ENCODE results near the gene GSE1. TPM values are rescaled to one million over a fixed set of nuclear protein-coding genes. Genes with fewer than 3 reads are reported as not detected.

GSE1 gene
- total RNA-seq, 2 donors from 2014 or later = 54.6 to 60.6 TPM

DNA sequence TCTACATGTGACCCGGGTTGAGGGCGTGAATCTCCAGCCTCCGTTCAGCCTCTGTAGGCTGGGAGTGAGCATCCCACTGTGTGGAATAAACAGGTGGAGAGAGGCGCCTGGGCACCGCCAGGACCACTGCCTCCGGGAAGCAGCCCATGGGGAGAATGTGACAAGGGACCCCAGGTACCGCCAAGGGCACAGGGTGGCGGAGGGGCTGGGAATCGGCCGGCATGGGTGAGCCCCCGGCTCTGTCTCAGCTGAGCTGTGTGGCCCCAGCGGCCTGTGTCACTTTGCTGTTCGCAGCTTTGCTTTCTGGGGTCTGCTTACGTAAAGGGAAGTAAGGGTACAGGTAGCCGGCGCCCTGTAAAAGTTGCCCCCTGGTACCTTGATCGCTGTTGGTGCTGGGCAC is 11.5 kb downstream of the GSE1 start:
- DNase-seq (no peak), ATAC-seq (no peak)
- intact Hi-C loops (cut with DNase I) = no loop called here

DNA sequence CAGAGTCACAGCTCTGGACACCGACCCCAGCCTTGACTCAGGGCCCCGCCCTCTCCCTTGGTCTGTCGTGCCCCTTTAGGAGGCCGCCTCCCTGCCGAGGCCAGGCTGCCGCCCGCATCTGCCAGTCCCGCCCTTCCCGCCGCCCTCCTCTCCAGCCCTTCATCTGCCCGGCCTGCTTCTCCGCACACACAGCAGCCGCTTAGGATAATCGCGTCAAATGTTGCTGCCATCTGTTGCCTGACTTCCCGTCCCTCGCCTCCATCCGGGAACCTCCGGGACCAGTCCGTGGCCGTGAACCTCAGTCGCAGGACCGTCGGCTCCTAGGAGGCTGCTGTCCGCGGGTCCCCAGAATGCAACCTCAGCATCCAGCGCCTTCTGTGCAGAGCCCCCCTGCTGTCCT is 11.9 kb downstream of the GSE1 start:
- DNase-seq = no peak
- intact Hi-C loops (cut with DNase I) = no loop called here
- ATAC-seq = no peak

DNA sequence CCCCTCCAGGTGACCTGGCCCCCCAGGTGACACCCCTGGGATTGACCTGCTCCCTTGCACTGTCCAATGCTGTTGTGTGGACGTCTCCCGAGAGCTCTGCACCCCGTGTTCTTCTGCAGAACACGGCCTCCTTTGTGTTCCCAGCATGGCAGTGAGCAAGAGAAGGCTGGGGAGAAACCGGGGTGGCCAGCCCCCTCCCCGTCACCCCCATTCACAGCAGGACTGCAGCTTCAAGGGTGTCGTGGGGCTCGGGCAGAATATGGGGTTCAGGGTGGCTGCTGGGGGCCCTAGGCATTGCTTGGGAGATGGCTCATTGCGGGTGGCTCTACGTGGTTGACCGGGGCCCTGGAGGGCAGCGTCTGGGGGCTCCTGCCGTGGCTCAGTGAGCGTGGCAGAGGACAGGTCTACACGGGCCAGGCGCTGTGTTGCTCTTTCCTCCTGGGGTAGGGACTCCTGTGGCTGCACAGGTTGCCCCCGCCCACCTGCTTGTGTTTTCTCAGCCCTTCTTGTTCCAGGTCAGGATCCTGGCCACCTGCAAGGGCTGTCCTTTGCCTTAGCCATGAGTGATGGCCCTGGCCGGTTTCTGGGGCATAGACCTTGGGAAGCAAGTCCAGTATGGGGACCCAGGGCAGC is 12.5 kb downstream of the GSE1 start:
- ATAC-seq = no peak
- intact Hi-C loops (cut with DNase I) = no loop called here
- DNase-seq = no peak

DNA sequence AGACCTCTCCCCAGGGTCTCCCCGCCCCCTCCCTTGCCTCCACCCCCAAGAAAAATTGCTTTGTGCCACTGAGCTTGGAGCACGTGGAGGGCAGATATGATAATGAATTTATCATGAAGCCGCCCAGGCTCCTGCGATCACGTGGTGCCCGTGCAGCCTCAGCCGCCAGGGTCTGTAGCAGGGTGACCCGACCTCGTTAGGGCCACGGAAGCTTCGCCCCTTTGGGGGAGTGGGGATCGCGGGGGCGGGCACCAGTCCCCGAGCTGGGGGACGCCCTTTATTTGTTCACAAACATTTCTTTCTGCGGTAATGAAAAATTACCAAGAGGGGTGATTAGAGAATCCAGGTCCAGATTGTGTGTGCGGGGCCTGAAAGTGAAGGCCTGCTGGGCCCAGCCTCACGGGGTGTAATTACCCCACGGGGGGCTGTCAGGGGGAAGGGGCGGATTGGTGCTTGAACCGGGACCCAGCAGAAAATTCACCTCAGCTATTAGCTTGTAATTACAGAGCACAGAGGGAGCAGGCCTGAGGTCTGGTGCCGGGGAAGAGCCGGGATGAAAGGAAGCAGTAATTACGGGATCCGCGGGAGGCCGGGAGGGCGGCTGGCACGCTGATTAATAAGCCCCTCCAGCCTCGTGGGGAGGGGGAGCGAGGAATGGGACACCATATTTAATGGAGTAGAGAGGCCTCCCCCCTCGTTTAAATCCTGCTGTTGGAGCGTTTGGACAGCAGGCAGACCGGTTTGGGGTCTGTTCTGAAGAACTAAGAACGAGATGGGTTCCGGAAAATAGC is 13.3 kb downstream of the GSE1 start:
- DNase-seq = no peak
- intact Hi-C loops (cut with DNase I) = no loop called here
- peak in 1 of 2 donors; percentile 19 for ATAC-seq

DNA sequence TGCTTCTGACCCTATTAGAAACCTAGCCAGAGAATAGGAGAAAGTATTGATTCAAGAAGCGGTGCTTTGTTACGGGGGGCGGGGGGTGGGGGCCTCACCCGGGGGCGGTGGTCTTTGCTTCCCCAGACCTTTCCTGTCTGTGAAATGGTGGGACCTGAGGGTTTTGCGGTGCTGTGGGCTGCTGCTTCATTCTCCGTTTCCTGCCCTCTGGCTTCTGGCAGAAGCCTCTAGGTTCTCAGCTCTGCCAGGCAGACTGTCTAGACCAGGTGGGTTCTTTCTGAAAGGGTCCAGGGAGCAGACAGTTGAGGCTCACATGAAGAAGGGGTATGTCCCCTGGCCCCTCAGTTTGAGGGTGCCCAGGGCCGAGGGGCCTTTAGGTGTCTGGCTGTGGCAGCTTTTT is 14.0 kb downstream of the GSE1 start:
- no peak for DNase-seq
- no peak for ATAC-seq

DNA sequence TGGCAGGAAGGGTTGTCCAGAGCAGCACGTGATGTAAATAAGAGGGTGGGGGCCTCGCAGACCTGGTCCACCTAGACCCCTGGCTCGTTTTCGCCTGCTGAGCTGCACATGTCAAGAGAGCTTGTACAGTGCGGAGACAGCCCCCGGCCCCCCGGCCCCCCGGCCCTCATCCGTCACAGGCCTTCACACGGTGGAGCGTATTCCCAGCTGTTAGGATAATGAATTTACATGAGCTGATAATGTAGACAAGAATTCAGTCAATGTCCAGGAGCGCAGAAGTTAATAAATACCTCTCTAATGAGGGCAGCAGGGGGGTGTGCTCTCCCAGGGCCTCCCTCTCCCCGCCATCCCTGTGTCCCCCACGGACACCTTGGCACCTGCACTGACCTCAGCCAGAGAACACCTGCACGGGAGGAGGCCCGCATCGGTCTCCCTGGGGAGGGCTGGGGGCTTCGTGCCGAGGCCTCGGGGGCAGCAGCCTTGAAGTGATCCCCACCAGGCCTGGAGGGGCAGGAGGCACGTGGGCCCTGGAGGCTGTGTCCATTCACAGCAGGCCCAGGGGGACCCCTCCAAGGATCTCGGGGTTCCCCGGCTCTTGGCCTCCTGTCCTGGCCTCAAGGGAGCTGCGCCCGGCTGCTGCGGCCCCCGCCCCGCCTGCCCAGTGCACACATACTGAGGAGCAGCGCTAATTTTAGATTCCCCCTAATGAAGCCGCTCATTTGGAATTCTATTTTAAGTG is 14.6 kb downstream of the GSE1 start:
- peak; percentile 60 to 79 for ATAC-seq
- intact Hi-C loops (cut with DNase I) = no loop called here

More for the DNA sequence above, 14.0 kb downstream of the GSE1 start:
- intact Hi-C loops (cut with DNase I) = no loop called here

DNA sequence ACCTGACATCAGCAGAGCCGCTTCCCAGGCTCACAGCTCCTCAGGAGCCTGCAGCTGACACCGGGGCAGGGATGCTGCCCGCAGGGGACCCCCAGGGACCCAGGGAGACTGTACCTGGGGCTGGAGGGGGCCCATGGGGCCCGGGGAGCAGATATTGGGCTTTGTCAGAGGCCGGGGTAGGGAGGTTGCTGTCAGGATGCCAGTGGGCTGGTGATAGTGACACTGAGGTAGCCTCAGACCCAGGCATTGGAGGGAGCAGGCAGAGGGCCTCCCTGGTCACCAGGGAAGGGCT is 15.1 kb downstream of the GSE1 start:
- DNase-seq (no peak), ATAC-seq (peak in 1 of 2 donors; percentile 2)
- intact Hi-C loops (cut with DNase I) = no loop called here

More for the DNA sequence above, 14.6 kb downstream of the GSE1 start:
- DNase-seq = no peak

DNA sequence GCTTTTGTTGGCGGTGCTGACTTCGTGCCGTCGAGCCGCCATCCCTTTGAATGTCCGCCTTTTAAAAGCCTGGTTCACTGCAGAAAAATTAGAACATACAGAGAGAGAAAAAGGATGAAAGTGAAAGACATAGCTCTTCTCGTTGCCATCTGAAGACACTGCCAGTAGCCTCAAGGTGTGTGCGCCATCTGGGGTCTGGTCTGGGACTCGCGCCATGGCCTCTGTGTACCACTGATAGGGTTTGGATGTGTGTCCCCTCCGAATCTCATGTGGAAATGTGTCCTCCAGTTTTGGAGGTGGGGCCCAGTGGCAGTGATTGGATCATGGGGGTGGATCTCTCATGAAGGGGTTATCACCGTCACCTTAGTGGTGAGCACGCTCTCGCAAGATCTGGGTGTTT is 15.5 kb downstream of the GSE1 start:
- DNase-seq (no peak), ATAC-seq (no peak)
- intact Hi-C loops (cut with DNase I) = no loop called here

DNA sequence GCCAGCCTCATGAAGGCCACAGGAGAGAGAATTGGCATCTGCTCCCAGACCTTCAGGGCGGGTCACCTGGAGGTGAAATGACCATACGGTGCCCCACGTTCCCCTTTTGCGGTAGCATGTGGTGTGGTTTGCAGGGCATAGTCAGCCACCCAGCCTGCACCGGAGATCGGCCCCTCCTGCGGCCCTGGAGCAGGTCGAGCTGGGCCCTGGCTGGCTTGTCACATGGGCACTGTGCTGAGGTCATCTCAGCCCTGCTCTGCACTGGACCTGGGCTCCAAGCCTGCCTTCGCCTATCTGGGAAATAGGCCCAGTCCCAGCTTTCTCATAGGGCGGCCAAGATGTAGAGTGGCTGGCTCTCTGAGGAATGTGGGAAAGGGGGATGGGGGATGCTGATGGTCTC is 16.2 kb downstream of the GSE1 start:
- DNase-seq (no peak), ATAC-seq (peak in 1 of 2 donors; percentile 45)
- intact Hi-C loops (cut with DNase I) = no loop called here

DNA sequence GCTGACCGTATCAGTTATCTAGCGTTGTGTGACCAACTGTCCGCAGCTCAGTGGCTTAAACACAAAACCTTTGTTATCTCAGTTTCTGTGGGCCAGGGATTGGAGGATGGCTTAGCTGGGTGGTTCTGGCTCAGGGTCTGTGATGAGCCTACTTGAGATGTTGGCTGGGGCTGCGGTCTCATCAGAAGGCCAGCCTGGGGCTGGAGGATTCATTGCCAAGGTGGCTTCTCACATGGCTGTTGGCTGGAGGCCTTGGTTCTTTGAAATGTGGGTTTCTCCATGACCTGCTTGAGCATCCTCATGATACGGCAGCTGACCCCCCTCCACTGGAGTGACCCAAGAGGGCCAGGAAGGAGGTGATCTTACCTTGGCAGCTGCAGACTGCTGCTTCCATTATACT is 16.7 kb downstream of the GSE1 start:
- intact Hi-C loops (cut with DNase I) = no loop called here
- ATAC-seq (no peak), DNase-seq (no peak)

DNA sequence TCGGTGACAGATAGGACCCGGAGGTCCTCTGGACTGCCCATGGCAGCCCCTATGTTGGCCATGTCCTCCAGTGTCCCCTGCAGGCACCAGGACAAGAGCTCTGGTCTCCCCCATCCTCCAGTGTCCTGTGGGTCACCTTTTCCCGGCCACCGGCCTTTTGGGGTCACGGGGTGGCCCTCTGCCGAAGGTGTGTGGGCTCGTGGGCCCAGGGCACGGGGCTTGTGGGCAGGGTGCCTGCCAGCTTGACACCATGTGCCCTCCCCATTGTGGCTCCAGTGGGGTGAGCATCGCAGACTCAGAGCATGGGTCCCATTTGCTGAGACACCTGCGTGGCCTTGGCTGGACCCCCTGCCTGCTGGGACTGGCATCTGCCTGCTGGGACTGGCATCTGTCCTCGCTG is 18.1 kb downstream of the GSE1 start:
- ATAC-seq (no peak), DNase-seq (no peak)
- intact Hi-C loops (cut with DNase I) = no loop called here

DNA sequence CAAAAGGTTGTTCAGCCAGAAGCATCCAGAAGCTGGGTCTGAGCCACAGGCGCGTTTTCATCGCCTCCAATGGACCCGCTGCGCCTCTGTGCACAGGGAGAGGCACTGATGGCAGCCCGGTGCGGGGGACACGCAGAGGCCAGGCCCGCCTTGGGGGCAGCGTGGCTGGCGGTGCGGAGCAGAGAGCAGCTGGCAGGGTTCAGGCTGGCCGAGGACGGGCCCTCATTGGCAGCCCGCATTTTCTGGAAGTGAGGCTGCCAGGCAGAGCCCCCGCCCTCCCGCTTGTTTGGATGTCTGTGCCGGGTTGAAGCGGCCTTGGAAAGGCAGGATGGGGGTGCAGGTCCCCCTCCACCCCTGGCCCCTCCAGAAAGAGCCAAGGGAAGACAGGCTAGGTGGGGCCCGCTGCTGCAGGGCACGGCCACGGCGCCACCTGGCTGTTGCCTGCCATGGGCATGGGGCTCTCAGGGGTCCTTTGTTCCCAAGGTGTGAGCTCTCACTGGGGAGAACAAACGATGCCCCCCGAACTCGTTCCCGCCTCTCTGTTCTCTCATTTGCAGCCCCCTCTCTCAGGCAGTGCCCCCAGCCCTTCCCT is 18.8 kb downstream of the GSE1 start:
- ATAC-seq (no peak), DNase-seq (no peak)
- intact Hi-C loops (cut with DNase I) = no loop called here

DNA sequence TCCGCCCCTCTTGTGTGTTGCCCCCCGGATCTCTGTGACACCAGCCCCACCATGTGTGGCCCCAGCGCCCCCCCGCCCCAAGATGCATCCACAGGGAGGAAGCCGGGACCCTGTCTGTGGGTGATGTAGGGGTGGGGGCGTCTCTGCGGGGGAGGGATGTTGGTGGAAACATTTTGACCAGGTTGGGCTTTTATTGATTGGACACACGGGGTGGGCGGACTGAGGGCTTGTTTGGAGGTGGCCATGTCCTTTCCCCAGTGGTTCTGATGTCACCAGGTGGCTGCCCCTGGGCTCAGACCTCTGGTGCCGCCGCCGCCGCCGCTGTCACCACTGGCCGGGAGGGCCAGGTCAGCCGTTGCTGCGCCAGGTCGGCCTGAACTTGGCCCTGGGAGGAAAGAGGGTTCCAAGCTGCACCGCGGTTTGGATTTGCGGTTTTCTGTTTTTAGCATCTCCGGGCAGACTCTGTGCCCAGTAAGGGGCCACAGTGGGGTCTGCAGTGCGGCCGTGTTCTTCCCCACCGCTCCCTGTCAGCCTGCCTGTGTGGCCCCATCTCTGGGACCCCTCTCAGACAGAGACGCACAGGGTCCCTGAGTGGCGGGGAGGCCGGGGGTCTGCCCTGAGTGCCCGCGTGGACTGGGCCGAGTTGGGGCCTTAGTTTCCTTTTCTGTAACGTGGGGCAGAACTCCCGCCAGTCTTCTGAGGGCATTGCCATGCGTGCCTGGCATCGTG is 19.8 kb downstream of the GSE1 start:
- intact Hi-C loops (cut with DNase I) = no loop called here
- no peak for DNase-seq
- ATAC-seq = no peak

DNA sequence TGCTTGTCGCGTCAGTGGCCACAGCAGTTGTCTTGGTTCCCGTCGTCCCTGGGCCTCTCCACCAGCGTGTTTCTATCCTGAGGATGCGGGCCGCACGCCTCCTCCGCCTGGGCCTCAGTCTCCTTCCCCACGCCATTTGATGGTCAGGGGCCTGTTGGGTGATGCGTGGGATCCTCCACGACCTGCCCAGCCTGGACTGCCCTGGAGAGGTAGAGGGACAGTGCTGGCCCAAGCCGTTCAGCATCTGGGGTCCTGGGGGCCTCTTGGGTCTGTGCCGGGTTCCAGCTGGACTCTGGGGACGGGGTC is 20.3 kb downstream of the GSE1 start:
- intact Hi-C loops (cut with DNase I) = no loop called here
- no peak for DNase-seq

DNA sequence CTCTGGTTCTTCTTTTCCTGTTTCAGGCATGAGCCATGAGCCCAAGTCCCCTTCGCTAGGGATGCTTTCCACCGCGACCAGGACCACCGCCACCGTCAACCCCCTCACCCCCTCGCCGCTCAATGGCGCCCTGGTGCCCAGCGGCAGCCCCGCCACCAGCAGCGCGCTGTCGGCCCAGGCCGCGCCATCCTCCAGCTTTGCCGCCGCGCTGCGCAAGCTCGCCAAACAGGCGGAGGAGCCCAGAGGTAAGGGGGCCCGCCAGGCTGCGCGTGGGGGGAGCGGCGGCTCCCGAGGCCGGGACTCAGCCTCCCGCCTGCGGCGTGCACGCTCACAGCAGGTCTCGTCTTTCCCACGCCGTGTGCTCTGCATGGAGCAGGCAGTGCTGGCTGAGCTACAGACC is 20.8 kb downstream of the GSE1 start:
- DNase-seq (no peak), ATAC-seq (no peak)

More for the DNA sequence above, 20.3 kb downstream of the GSE1 start:
- ATAC-seq = no peak

DNA sequence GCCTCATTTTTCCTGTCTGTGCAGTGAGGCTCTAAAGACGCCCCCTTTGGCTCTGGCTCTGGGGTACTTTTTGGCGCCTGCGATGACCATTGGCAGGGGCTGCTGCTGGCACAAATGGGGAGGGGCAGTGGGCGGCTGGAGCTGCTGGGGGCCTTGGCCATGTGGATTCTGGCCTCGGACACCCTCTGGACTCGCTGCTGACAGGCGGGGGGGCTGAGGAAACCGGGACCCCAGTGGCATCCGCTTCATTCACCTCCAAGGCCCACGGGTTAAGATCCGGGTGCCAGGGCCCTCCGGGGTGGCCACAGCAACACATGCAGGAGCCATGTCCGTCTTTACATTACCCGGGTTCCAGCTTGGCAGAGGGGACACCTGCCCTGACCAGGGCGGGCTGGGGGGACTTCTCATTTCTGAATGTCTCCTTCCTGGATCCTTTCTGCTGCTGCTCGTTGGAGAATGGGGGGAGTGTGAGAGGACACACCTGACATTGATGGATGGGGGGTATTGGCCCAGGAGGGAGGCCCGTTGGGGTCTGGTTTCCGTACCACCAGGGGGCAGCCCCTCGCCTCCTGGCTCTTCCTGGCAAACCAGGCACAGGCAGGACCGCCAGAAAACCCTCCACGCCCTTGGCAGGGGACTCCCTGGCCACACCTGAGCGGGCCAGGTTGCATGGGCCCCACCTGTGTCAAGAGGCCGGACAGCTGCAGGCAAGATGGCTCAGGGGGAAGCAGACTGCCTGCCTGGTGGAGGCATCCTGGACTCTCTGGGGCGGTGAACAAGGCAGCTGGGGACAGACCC is 21.8 kb downstream of the GSE1 start:
- intact Hi-C loops (cut with DNase I) = no loop called here
- ATAC-seq (no peak), DNase-seq (no peak)

More for the DNA sequence above, 20.8 kb downstream of the GSE1 start:
- intact Hi-C loops (cut with DNase I) = no loop called here

DNA sequence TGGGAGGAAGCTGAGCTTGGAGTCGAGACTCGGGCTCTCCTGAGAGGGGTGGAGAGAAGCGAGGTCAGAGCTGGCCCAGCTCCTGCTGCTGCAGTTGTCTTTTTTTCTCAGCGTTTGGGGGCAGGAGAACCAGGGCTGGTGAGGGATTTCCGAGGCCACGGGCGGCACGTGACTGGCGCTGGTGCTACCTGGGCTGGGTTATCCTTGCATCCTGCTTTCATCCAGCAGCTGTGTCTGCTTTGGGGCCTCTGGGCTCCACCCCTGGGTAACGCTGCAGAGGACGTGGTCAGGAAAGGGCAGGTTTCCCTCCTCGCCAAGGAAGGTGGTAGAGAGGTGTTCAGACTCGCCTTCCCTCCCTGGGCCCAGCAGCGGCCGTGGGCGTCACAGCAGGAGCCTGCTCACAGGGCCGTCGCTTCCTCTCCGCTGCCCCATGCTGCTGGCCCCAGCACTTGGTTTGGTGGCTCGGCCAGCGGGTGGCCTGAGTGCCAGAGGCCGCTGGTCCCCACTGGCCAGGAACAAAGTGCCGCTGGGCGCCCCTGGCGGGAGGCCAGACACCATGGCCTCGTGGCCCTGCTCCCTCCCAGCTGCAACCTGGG is 22.5 kb downstream of the GSE1 start:
- ATAC-seq (no peak), DNase-seq (no peak)

DNA sequence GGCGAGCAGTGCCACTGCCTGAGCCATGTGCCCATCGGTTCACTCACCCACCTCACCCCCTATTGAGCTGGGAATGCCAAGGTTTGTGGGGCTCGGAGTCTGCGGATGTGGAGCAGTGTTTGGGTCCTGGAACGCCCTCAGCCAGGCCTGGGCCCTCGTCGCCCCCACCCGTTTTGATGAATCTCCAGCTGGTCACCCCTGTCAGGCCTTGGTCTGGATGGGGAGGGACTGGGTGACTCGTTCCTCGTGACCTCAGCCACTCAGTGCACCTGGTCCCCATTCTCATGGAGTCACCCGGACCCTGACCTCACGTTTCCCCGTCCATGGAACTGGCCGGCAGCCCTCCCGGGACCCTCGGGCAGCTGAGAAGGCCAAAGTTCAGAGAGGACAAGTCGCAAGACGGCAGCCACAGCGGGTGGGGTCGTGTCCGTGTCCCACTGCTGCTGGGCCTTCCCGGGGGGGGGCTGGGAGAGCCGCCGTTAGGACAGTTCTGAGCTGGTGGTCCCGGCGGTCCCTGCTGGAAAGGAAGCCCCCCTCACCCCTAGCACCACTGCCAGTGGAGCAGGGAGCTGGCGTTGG is 23.2 kb downstream of the GSE1 start:
- intact Hi-C loops (cut with DNase I) = no loop called here
- no peak for ATAC-seq
- DNase-seq = no peak

More for the DNA sequence above, 22.5 kb downstream of the GSE1 start:
- intact Hi-C loops (cut with DNase I) = no loop called here
